ENCODE measurements around the gene INPP4A. TPM values are rescaled to one million over a fixed set of nuclear protein-coding genes. Genes with fewer than 3 reads are reported as not detected.

The INPP4A gene
- total RNA-seq, 1 donor from 2014 or later, result 9.3 TPM

DNA sequence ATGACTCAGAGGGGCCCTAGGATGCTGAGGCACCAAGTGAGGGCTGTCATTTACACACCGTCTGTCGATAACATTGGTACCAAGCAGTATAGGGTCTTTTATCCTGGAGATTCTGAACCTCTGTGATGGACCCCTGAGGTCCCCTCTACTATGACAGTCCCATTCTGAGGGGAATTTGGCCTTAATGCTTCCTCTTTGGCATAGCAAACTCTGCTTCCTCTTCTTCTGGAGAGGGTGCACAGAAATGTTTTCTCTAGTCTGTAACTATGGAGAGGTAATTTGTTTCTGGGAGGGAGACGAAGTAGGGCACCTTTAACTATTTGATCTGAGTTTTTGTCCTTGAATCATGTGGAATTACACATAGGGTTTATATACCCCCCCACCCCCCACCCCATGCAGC is 44.8 kb downstream of the INPP4A start:
- DNase-seq (ENCODE audit: low spot score), result no peak
- ATAC-seq, result no peak

DNA sequence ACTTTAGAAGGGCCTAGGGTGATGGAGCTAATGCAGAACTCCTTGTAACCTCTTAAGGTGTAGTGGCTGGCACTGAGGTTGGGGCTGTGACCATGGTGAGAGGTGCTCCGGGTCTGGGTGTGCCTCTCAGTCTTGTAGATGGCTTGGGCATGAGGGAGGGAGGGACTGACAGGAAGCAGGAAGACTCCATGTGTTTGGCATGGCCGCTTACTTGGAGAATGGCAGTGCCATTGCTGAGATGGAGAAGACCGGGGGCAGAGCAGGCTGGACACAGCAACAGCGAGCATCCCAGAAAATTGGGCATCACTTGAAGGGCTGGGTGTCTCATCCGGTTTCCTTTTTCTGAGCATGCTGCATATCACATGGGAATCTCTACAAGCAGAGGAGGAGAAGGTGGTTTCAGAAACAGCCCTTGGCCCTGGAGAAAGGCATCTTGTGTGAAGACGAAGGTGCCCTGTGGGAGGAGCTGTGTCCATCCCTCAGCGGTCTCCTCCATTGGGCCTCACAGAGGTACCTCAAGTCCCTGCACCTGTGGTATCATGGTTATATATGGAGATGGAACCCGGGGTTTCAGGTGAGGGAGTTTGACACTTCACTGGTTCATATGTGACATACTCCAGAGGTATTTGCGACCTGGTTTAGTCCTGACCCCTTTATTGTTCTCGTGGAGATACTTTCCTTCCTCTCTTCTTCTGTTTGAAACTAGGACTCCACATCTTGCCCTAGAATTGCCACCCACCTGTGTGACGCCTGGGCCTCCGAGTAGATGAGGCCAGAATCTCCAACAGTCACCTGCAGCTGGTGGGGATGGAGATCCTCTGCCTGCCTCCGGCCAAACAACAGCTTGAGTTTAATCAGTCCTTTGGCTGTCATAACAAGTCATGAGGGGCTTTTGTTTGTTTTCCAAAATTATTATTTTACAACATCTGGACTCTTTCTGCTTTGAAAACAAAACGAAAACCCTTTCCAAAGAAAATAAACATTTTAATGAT is 45.6 kb downstream of the INPP4A start:
- ATAC-seq (no peak), DNase-seq (ENCODE audit: low spot score) (no peak)

DNA sequence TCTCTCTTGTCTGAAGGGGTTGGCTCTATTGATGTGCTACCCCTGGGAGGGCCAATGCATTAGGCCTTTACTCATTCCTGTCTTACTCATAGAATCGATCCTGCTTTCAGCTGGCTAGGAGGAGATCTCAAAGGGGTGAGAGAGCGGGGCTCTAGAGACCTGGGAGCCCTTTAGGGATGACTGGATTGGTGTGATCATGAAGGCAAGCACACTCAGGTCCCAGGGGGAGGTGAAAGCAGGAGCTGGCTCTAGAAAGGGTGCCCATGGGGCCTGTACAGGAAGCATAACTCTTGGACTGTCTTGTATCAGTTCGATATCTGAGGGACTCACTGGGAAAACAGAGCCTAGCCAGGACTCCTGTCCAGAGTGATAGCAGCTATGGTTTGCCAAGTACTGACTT is 47.8 kb downstream of the INPP4A start:
- DNase-seq (ENCODE audit: low spot score) (no peak), ATAC-seq (no peak)

DNA sequence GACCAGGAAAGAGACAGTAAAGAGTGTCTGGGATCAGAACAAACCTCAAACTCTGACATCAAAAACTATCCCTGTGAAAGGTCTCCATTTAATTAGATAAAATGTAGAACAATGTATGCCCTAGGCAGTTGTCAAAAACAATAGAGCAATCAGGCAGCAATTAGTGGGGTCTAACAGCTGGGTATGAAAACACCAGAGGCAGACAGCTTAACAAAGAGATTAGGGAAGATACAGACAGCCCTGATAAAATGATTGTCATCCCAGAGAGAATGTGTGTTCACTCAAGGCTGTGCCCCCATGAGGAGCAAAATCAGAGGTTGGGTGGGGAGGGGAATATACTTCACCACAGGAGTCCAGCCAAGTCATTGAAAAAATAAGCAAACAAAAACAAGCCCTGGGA is 50.0 kb downstream of the INPP4A start:
- no peak for ATAC-seq

DNA sequence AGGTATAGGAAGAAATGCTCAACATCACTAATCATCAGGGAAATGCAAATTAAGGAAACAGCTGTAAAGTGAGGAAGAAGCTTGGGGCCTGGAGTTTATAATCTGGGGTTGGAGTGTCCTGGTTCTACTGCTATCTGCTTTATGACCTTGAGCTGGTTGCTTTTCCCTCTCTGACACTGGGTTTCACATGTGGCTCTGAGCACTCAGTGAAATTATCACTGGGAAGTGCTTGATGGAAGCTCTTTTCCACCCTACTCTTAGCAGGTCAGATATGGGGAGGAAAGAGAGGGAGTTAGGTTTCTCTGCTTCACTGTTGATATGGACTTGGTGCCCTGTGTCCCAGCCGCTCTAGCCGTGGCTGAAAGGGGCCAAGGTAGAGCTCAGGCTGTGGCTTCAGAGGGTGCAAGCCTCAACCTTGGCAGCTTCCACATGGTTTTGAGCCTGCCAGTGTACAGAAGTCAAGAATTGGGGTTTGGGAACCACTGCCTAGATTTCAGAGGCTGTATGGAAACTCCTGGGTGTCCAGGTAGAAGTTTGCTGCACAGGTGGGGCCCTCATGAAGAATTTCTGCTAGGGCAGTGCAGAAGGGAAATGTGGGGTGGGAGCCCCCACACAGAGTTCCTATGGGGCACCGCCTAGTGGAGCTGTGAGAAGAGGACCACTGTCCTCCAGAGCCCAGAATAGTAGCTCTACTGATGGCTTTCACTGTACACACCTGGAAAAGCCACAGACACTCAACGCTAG is 52.3 kb downstream of the INPP4A start:
- DNase-seq (ENCODE audit: low spot score) (no peak), ATAC-seq (no peak)

More for the DNA sequence above, 50.0 kb downstream of the INPP4A start:
- no peak for DNase-seq (ENCODE audit: low spot score)

DNA sequence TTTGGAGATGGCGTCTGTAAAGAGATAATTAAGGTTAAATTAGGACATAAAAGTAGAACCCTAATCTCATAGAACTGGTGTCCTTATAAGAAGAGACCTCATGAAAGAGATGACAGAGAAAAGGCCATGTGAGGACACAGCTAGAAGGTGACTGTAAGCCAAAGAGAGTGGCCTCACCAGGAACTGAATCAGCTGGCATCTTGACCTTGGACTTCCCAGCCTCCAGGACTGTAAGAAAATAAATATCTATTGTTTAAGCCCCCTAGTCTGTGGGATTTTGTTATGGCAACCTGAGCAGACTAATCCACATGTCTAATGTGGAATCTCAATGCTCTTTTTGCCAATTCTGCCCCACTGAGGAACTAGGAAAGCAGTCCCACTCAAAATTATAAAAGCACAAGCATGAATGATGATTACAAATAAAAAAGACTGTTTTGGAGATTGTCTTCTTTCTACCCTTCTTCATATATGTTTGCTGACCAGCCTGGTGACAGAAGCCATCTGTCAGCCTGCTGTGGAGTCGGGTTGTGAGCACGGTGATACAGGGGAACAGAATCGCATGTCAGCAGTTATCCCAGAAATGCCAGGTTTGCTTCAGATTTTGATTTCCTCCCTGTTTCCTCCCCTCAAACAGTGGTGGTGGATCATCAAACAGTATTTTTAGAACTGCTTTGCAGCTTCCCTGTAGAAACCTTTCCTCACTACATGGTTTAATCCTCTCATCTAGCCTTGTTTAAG is 54.2 kb downstream of the INPP4A start:
- no peak for ATAC-seq
- DNase-seq (ENCODE audit: low spot score), result no peak

DNA sequence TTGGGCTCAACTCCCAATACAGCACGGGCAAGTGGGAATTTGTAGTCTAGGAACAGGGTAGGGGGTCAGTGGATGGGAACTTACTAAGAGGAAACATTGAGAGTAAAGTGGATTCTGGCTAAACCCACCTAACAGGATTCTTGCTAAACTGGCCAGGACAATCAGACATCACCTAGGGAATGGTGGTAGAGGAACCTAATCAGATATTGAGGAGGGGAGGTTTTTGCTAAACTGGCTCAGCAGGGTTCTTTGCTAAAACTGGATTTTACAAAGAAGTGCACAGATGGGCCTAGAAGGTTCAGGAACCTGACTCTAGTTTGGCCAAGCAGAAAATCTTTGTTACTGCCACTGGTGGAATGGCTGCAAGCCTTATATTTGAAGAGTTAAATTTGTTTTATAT is 55.9 kb downstream of the INPP4A start:
- DNase-seq (ENCODE audit: low spot score) (peak; percentile 12), ATAC-seq (no peak)

DNA sequence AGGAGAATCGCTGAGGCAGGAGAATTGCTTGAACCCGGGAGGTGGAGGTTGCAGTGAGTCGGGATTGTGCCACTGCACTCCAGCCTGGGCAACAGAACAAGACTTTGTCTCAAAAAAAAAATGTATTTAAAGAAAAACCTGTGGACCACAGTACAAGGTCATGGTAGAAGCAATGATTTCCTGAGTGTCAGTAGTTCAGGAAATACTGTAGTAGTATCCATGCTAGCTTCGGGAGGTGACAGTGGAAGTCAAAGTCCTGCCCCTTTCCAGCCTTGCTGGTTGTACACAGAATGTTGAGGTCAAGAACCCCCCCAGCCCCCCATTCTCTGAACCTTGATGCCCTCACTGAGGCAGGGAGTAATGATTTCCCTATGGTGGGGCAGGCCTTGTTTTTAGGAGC is 56.6 kb downstream of the INPP4A start:
- no peak for ATAC-seq
- DNase-seq (ENCODE audit: low spot score), result peak; percentile 37

DNA sequence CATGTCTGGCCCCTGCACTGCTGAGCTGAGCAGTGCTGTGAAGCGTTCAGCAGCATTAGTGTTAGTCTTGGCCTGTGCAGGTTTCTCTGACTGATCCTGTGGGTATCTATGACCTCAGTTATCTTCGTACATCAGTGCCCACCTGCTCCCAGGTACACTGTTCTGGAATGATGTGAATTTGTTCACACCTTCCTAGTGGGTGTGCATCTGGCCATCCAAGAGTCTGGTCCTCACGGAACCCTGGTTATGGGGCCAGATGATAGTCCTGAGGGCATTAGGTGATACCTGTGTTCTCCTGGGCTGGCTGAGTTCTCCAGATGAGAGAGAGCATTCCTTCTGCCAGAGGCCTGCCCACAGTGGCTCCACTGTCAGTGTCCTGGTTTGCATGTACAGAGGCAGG is 57.2 kb downstream of the INPP4A start:
- DNase-seq (ENCODE audit: low spot score) (no peak), ATAC-seq (no peak)

DNA sequence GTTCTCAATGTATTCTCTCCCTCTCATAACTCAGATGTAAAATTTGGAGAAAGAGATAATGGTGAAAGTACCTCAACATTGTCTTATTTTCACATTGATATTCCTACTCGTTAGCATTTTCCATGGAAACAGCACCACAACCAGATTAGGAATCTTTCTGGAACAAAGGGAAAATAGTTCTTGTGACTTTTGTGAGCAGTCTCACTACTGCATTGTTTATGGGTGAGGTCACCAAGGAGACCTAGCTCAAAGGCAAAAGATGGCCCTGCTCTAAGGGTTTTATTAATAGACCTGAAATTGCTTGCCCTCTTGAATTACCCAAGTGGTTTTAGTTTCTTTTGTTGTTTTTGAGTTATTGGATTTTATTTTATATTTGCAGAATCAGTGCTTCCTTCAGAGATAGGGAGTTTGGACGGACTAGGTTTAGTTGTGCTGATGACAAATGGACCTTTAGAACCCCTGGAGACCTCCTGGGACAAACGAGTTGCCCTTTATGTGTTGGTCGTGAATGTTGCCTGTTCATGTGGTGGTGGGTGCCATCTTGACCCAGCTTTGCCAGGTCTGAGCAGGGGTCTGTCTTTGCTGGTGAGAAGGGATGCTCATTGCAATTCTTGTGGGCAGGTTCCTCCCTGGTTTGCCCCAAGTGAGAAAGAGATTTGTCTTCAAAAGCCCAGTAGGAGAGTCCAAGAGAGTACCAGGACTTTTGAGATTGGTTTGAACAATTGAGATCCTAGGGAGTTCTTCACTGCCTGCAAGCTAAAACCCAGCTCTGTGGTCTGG is 58.1 kb downstream of the INPP4A start:
- ATAC-seq, result no peak
- no peak for DNase-seq (ENCODE audit: low spot score)

DNA sequence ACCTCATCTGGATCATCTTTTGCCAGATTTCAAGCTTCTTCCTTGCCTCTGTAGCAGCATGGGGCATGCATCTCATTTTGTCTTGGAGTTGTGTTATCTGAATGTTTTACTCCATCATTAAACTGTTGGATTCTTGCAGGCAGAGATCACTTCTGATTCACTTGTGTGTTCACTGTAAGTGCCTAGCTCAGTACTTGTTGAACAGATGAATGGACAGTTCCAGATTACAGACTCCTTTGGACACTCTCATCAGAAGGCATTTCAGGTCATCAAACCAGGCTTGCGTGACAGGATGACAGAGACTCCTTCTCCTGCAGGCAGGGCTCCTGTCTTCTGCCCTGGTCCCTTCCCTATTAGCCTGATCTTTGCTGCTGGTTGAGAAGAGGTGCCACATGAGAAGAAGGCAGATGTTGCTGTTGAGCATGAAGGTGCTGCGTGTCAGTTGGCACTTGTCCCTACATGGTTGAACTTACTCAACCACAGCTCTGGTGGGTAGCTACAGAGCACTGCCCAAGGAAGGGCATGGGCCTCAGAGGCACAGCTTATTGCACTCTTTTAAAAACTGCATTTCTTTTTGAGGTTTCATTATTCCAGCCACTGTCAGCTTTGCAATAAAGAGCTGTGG is 58.9 kb downstream of the INPP4A start:
- no peak for DNase-seq (ENCODE audit: low spot score)
- no peak for ATAC-seq

DNA sequence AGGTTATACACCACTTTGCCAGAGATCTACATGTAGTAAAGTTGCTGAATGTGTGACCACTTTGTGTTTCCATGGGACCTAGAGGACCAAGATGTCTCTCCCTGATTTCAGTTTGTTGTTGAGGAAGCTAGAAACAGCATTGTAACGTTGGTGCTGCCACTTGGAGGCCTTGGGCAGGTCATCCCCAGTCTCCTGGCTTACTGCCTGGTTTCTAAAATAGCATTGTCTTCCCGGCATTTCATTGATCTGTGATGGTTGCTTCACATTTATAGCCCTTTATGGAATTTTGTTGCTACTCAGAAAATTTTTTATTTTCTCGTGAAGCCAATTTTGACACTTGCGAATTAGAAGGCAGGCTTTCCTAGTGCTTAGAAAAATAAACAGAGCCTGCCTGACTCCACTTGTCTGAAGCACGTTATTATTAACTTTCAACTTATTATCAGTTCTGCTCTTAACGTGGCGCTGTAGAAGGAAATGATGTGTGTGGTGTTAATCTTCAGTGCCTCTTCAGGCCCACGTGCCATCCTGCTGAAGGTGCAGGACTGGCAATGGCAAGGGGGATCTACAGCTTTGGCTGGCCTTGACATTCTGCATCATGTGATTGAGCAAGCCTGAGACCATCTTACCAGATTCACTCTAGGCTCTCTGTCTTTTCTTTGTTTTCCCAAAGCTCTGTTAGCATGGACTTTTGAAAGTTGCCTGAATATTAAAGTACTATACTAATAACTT is 59.9 kb downstream of the INPP4A start:
- DNase-seq (ENCODE audit: low spot score) (no peak), ATAC-seq (peak; percentile 41)

DNA sequence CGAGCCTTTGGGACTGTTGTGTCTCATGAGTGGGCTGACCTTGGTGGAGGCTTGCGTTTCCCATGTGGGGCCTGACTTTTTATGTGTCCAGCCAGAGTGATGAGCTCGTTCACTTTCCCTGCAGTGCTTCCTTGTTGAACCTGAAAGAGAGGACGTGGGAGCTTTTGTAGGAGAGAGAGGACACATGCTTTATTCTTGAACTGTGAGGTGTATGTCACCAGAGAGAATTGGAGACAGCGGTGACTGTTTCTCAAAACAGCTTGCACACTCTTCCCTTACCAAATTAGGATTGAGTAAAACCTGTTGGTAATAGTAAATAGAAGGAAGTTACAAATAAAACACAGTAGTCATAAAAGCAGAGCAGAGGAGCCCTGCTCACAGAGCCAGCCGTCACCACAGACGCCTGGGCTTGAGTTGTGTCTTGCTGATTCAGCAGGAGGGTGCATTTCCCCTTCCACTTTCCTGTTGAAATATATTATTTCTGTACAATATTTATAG is 60.7 kb downstream of the INPP4A start:
- ATAC-seq, result peak; percentile 36
- no peak for DNase-seq (ENCODE audit: low spot score)

DNA sequence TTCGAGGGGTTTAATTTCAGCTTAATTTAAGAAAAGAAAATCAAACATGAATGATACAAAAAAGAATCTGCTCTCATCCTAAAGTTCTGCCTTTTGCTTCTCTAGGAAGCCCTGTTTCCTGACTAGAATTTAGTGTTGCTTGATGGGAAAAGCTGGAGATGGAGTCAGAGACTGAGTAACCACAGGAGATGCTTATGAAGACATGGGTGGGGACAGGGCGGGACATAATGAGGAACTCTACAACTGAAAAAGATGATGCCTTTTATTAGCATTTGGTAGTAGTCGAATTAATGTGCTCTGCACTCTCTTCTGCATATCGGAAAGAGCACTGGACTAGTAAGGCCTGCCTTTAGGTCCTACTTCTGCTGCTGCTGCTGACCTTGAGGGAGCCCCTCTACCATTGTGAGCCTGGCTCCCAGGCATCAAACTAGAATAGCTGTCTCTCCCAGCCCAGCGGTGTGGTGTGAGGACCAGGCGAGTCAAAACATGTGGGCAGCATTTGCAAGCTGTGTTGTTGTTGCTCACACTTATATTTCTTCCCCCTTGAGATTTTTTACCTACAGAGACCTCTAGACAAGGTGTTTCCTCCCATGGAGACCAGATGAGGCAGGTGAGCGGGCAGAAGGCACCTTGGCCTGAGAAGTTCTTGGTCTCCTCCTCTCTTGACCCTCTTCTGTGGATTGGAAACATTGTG is 61.5 kb downstream of the INPP4A start:
- no peak for ATAC-seq
- DNase-seq (ENCODE audit: low spot score), result no peak

DNA sequence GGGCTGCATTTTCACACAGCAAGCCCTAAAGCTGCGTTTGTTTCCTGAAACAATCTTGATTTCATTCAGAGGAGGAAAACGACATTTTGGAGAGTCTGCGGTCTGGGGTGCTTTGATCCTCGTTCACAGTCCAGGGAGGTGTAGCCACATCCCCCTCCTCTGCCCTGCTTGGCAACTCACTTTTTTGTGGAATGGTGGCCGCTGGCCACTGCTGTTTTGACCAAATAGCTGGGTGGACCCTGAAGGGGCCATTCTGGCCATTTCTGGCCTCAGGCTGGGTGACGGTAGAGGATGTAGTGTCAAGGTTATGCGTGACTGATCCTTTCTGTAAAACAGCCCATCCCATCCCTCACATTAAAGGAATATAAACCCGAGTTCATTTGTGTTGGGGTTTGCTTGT is 62.2 kb downstream of the INPP4A start:
- ATAC-seq (no peak), DNase-seq (ENCODE audit: low spot score) (no peak)

DNA sequence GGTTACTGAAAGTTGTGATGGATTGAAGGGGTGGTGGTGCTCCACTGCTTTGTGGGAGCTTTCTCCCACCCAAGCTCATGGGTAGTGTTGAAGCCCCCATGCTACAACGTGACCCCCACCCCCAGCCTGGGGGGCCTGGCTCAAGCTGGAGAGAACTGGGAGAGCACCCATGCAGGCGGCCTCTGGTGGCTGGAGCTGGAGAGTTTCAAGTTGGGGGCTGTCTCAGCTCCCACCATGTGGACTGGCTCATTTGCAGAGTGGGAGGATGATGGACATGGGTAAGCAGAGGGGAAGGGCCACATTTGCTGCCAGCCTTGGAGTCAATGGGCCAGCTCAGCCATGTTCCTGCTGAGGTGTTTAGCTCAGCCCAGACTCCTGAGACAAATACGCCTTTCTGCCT is 62.8 kb downstream of the INPP4A start:
- DNase-seq (ENCODE audit: low spot score), result no peak
- no peak for ATAC-seq

DNA sequence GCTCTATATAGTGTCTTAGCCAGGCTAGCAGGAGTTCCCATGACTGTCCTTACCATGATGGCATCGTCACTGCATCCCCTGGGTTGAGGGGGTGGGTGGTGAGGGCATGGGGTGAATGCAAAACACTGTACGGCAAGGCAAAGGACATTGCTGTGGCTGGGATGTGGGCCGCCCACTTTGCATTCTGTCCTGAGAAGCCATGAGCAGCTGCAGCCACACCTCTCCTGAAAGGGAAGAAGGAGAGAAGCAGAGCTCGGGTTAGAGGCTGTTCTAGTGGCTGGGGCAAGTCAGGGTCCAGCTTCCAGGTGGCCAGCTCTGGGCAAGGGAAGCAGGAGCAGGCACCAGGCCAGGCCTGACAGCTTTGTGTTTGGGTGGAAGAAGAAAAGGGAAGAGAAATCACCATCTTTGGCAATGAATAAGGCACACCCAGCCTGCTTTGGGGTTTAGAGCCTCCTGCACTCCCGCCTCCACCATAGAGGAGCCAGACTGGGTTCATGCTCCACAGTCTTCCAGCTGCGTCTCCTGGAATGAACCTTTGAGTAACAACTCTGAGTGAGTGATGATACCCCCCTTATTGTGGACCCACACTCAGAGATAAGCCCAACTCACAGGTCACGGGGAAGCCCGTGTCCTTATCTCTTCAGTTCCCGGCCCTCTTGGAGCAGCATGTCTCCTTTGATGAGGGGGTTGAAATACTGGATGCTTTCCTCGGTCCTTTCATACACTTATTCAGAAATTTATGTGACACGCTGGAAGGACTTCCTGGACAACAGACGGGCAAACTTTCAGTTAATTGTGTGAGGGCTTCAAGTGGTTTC is 63.4 kb downstream of the INPP4A start:
- ATAC-seq, result peak; percentile 33
- DNase-seq (ENCODE audit: low spot score), result no peak

DNA sequence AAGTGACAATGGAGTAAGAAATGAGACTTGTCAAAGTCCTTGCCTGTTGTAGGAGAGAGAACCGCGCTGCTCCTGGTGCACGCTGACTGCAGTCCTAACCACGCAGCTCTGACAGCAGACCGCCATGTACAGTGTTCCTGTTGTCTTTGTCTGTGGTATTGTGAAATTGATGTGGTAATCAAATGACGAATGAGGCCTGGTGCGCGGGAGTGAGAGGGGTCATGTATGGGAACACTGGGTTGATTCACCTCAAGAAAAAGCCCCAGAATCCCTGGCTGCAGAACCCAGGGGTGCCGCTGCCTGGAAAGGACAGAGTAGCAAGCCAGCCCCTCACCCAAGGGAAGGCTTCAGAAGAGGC is 64.0 kb downstream of the INPP4A start:
- DNase-seq (ENCODE audit: low spot score) (no peak), ATAC-seq (peak; percentile 51)

Measured in left lobe of liver (tissue), 2 donors.